A549 (cell line): Measurements from ENCODE around the gene NEURL1. TPM values are rescaled to one million over a fixed set of nuclear protein-coding genes. Genes with fewer than 3 reads are reported as not detected.
"Not testable (repeated sequence)": the region's sequence is repeated elsewhere in the genome, so short reads cannot be mapped to it uniquely, and the experiment has no call there.

Source experiments
- ATAC-seq, 2 experiments: fragments of 200-7000 bp in 1 of 2; fragments of >200 bp in 1 of 2; cut with Nextera tagmentation in 1 of 2; cut with Tn5 transposase in 1 of 2; 3 replicates each; pipeline versions ENCODE4 v1.8.0 to v1.9.1; 2018 to 2020; ENCODE audit warnings: mild to moderate bottlenecking in 1 of 2, moderate library complexity in 1 of 2
- CTCF ChIA-PET: fragments of 300-600 bp; sonication (Branson Sonifier 250); formaldehyde crosslinking; extraction: SDS; loops from one replicate; lab custom pipeline; 2021; ENCODE audit warnings: antibody characterized with exemption, inconsistent platforms; lab: Yijun Ruan, JAX
- POLR2A ChIA-PET: fragments of 350-600 bp; formaldehyde crosslinking; extraction: SDS; loops from one replicate; lab custom pipeline; 2021; ENCODE audit warnings: antibody characterized with exemption, inconsistent platforms; lab: Yijun Ruan, JAX
- DNase-seq, 2 experiments: peaks; one replicate each; pipeline versions ENCODE4 v3.0.0 to v3.0.0-alpha.2; 2011 to 2016; ENCODE audit warnings: low read depth in 1 of 2, low spot score in 1 of 2
- FAIRE-seq: peaks from 2 replicates; lab custom pipeline; 2011; peaks lifted over from hg19 to GRCh38; lab: Jason Lieb, UNC
- H3K27ac ChIP-seq, 2 experiments: fragments of >200 bp; sonication (Bioruptor Twin); formaldehyde crosslinking; 3 replicates each; pipeline ENCODE4 v1.5.1; 2016 to 2017
- H3K4me1 ChIP-seq: fragments of >200 bp; sonication (Bioruptor Twin); formaldehyde crosslinking; 3 replicates; pipeline ENCODE4 v1.6.1; 2016
- H3K4me2 ChIP-seq: fragments of >200 bp; sonication (Bioruptor Twin); formaldehyde crosslinking; 3 replicates; pipeline ENCODE4 v1.6.1; 2016
- H3K4me3 ChIP-seq: fragments of >200 bp; sonication (Bioruptor Twin); formaldehyde crosslinking; 3 replicates; pipeline ENCODE4 v1.5.1; 2016
- H3K9me3 ChIP-seq: fragments of >200 bp; sonication (Bioruptor Twin); formaldehyde crosslinking; 3 replicates; pipeline ENCODE4 v1.6.1; 2016
- CEBPB ChIP-seq, 2 experiments: fragments of >200 bp in 1 of 2; sonication (Bioruptor Twin) in 1 of 2; formaldehyde crosslinking in 1 of 2; IDR thresholded peaks; 2 replicates each; pipeline ENCODE4 v1.6.1; 2012 to 2016
- ESRRA ChIP-seq: fragments of 150-350 bp; IDR thresholded peaks from 2 replicates; pipeline ENCODE4 v1.6.1; 2014; ENCODE audit warnings: mild to moderate bottlenecking, low read length, borderline replicate concordance
- FOSL2 ChIP-seq, 2 experiments: fragments of 450-650 bp in 1 of 2; fragments of >200 bp in 1 of 2; sonication (Bioruptor Twin) in 1 of 2; formaldehyde crosslinking; IDR thresholded peaks; 2 replicates each; pipeline versions ENCODE4 v1.5.0 to v1.6.1; 2016 to 2020; ENCODE audit warnings: mild to moderate bottlenecking in 1 of 2, moderate library complexity in 1 of 2
- HOXB13 ChIP-seq: fragments of 250-450 bp; sonication (Bioruptor Pico); IDR thresholded peaks from 2 replicates; pipeline ENCODE4 v1.5.0; 2020; ENCODE audit warnings: low read depth, mild to moderate bottlenecking, moderate library complexity
- HOXB5 ChIP-seq: fragments of 250-450 bp; sonication (Bioruptor Pico); IDR thresholded peaks from 2 replicates; pipeline ENCODE4 v1.5.0; 2020; ENCODE audit warnings: mild to moderate bottlenecking, moderate library complexity
- JUNB ChIP-seq: fragments of >200 bp; sonication (Bioruptor Twin); formaldehyde crosslinking; IDR thresholded peaks from 2 replicates; pipeline ENCODE4 v1.6.1; 2016
- MAZ ChIP-seq: fragments of 150-350 bp; IDR thresholded peaks from 2 replicates; pipeline ENCODE4 v1.6.1; 2014; ENCODE audit warnings: antibody characterized with exemption, low read depth, low read length, borderline replicate concordance
- NPAS2 ChIP-seq: fragments of 250-450 bp; sonication (Bioruptor Pico); IDR thresholded peaks from 2 replicates; pipeline ENCODE4 v1.8.0; 2022; ENCODE audit warnings: mild to moderate bottlenecking, moderate library complexity, borderline replicate concordance
- RAD21 ChIP-seq, 2 experiments: fragments of >200 bp in 1 of 2; sonication (Bioruptor Twin) in 1 of 2; formaldehyde crosslinking in 1 of 2; IDR thresholded peaks in 1 of 2; conservative IDR thresholded peaks in 1 of 2; 2 replicates in 1 of 2; 3 replicates in 1 of 2; pipeline ENCODE4 v1.6.1; 2012 to 2018; ENCODE audit warnings: inconsistent platforms in 1 of 2
- RARB ChIP-seq: fragments of 250-450 bp; sonication (Bioruptor Pico); IDR thresholded peaks from 2 replicates; pipeline ENCODE4 v1.8.0; 2021; ENCODE audit warnings: mild to moderate bottlenecking, moderate library complexity
- RFX5 ChIP-seq: fragments of 450-650 bp; IDR thresholded peaks from 2 replicates; pipeline ENCODE4 v1.7.1; 2014; ENCODE audit warnings: antibody characterized with exemption, mild to moderate bottlenecking, moderate library complexity
- SMC3 ChIP-seq: fragments of >200 bp; sonication (Bioruptor Twin); formaldehyde crosslinking; IDR thresholded peaks from 3 replicates; pipeline ENCODE4 v1.6.1; 2018; ENCODE audit warnings: inconsistent platforms
- TP53 ChIP-seq: fragments of 250-450 bp; sonication (Bioruptor Pico); IDR thresholded peaks from 2 replicates; pipeline ENCODE4 v1.5.0; 2021; ENCODE audit warnings: mild to moderate bottlenecking, moderate library complexity
- ZFP36 ChIP-seq: fragments of 450-650 bp; IDR thresholded peaks from 2 replicates; pipeline ENCODE4 v1.6.1; 2014; ENCODE audit warnings: borderline replicate concordance; ENCODE audit not compliant: partially characterized antibody
- ZNF302 ChIP-seq: fragments of 250-450 bp; sonication (Bioruptor Pico); IDR thresholded peaks from 2 replicates; pipeline ENCODE4 v1.9.0; 2021; ENCODE audit warnings: inconsistent platforms, mild to moderate bottlenecking, moderate library complexity
- whole genome bisulfite sequencing: methylation state at CpG from one replicate; pipeline ENCODE4 v1.1.6; 2017; ENCODE audit errors: missing lambda C conversion rate; 5-methylcytosine and 5-hydroxymethylcytosine counted together
- polyA plus RNA-seq, 4 experiments: library from polyadenylated mRNA; depleted of rRNA in 3 of 4; stranded (reverse); fragments of >200 nt; fragmentation: RNase III in 1 of 4; extraction: RNeasy Plus Mini Kit Qiagen cat#74134 plus additional on column Dnase treatment in 1 of 4; gene quantifications; 2 replicates in 3 of 4; 3 replicates in 1 of 4; pipeline ENCODE4 v1.2.3, GENCODE V29; 2011 to 2017
- TF ChIP-seq, protein P1 (sequence below): fragments of >200 bp; sonication (Bioruptor Twin); formaldehyde crosslinking; IDR thresholded peaks from 3 replicates; pipeline ENCODE4 v1.6.1; 2016
- TF ChIP-seq, protein P2 (sequence below): IDR thresholded peaks from 2 replicates; pipeline ENCODE4 v1.6.1; 2012; ENCODE audit warnings: low read depth, borderline replicate concordance
- TF ChIP-seq, protein P3 (sequence below): fragments of 250-450 bp; sonication (Bioruptor Pico); IDR thresholded peaks from 2 replicates; pipeline ENCODE4 v1.5.0; 2021; ENCODE audit warnings: mild to moderate bottlenecking, moderate library complexity, borderline replicate concordance
- TF ChIP-seq, protein P4 (sequence below): fragments of >200 bp; sonication (Bioruptor Twin); formaldehyde crosslinking; IDR thresholded peaks from 3 replicates; pipeline ENCODE4 v1.5.1; 2016

NEURL1 gene
- polyA plus RNA-seq, 2 of the 4 experiments (the other 2 are of a cell fraction), result 0.06 to 0.37 TPM

DNA sequence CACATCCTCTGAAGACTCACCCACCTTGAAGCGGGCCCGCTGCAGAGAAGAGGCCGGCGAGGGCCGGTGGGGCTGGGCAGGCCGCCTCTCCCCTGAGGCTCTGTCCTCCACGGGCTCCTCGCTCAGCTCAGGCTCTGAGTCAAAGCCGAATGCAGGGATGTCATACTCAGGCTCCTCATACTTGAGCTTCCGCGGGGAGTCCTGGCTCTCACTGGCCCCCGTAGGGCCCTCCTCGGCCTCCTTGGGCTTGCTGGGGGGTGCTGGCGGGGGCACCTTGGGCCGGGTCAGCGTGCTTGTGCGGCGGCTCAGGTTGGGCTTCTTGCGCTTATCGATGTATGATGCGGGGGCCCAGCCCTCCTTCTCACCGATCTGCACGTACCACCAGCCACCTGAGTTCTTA lies 109.9 kb downstream of the NEURL1 start:
- CTCF ChIA-PET, result interaction anchor here (1.2 to 18.9 kb wide), 6 partner anchors 11 to 285 kb away, joined by 3 to 265 read pairs (median 4); no protein-coding TSS in a partner anchor
- 93% methylated on average over 8 of the region's 23 CpGs for WGBS
- POLR2A ChIA-PET, result no interaction called here
- ATAC-seq, result no peak
- TF ChIP-seq, protein P1, sequence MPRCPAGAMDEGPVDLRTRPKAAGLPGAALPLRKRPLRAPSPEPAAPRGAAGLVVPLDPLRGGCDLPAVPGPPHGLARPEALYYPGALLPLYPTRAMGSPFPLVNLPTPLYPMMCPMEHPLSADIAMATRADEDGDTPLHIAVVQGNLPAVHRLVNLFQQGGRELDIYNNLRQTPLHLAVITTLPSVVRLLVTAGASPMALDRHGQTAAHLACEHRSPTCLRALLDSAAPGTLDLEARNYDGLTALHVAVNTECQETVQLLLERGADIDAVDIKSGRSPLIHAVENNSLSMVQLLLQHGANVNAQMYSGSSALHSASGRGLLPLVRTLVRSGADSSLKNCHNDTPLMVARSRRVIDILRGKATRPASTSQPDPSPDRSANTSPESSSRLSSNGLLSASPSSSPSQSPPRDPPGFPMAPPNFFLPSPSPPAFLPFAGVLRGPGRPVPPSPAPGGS, result no peak
- TF ChIP-seq, protein P2, sequence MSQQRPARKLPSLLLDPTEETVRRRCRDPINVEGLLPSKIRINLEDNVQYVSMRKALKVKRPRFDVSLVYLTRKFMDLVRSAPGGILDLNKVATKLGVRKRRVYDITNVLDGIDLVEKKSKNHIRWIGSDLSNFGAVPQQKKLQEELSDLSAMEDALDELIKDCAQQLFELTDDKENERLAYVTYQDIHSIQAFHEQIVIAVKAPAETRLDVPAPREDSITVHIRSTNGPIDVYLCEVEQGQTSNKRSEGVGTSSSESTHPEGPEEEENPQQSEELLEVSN, result no peak
- TF ChIP-seq NPAS2 (CRISPR knock-in tag) (no peak), FOSL2 (IDR thresholded peaks at IDR 0.05) (no peak), FOSL2 (CRISPR knock-in tag; IDR thresholded peaks at IDR 0.05) (no peak), CEBPB (IDR thresholded peaks at IDR 0.05) (no peak), MAZ (no peak), HOXB5 (CRISPR knock-in tag) (no peak), TP53 (CRISPR knock-in tag) (no peak), ZNF302 (CRISPR knock-in tag) (no peak), RARB (no peak), HOXB13 (no peak), JUNB (no peak), RFX5 (no peak), ZFP36 (no peak)
- TF ChIP-seq, protein P3, sequence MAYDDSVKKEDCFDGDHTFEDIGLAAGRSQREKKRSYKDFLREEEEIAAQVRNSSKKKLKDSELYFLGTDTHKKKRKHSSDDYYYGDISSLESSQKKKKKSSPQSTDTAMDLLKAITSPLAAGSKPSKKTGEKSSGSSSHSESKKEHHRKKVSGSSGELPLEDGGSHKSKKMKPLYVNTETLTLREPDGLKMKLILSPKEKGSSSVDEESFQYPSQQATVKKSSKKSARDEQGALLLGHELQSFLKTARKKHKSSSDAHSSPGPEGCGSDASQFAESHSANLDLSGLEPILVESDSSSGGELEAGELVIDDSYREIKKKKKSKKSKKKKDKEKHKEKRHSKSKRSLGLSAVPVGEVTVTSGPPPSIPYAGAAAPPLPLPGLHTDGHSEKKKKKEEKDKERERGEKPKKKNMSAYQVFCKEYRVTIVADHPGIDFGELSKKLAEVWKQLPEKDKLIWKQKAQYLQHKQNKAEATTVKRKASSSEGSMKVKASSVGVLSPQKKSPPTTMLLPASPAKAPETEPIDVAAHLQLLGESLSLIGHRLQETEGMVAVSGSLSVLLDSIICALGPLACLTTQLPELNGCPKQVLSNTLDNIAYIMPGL (CRISPR knock-in tag), result no peak
- TF ChIP-seq, protein P4, sequence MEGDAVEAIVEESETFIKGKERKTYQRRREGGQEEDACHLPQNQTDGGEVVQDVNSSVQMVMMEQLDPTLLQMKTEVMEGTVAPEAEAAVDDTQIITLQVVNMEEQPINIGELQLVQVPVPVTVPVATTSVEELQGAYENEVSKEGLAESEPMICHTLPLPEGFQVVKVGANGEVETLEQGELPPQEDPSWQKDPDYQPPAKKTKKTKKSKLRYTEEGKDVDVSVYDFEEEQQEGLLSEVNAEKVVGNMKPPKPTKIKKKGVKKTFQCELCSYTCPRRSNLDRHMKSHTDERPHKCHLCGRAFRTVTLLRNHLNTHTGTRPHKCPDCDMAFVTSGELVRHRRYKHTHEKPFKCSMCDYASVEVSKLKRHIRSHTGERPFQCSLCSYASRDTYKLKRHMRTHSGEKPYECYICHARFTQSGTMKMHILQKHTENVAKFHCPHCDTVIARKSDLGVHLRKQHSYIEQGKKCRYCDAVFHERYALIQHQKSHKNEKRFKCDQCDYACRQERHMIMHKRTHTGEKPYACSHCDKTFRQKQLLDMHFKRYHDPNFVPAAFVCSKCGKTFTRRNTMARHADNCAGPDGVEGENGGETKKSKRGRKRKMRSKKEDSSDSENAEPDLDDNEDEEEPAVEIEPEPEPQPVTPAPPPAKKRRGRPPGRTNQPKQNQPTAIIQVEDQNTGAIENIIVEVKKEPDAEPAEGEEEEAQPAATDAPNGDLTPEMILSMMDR, result no peak
- TF ChIP-seq, all 56 proteins: peak for 0
- Histone ChIP-seq H3K4me2 (no peak overlapping the region), H3K27ac (no peak overlapping the region), H3K4me3 (no peak overlapping the region), H3K4me1 (peaks cover 5% of the 10 kb centered on the region), H3K9me3 (no peaks in the 10 kb centered on the region)
- FAIRE-seq (no peak), DNase-seq (no peak)

DNA sequence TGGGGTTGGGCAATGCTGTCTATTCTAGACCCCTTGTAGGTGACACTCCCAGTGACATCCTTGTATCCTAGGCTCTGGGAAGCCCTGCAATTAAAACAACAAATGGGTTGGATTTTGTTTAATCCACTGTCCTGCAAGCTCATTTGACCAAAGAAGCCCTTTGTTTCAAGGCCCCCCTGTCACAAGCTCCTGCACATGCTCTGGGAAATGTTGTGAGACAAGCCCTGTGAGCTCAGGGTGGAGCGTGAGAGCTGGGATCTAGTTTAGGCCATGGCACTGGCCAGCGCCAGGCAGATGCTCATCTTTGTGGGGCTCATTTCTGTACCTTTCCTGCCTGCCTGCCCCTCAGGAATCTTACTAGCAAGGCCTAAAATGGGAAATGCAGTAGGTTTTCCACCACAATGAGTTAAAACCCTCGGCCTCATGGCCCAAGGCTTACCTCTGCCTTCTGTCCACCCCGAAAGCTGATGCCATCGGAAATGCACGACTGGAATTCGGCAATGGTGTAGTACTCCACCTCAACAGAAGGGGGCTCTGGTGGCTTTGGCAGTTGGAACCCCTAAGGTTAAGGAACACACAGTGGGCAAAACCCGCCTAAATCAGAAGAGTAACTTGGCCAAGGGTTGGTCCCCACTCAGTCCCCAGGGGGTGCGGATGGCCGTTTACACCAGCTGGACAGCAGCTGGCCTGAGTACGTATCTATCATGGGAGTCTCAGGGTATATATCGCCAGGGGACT lies 112.0 kb downstream of the NEURL1 start:
- Histone ChIP-seq H3K27ac (no peak overlapping the region), H3K9me3 (no peaks in the 10 kb centered on the region), H3K4me3 (no peak overlapping the region), H3K4me1 (no peaks in the 10 kb centered on the region), H3K4me2 (no peak overlapping the region)
- WGBS, result 77% methylated on average over 9 of the region's 12 CpGs
- POLR2A ChIA-PET, result no interaction called here
- ATAC-seq (peak; percentile 63 to 82; a peak in 4 of 6 replicates), FAIRE-seq (no peak), DNase-seq (peak; percentile 55 to 74)
- CTCF ChIA-PET, result interaction anchor here (0.6 to 18.9 kb wide), 19 partner anchors 9 to 279 kb away, joined by 3 to 265 read pairs (median 4); partner anchors contain the start of gene SH3PXD2A
- TF ChIP-seq SMC3 (peak; percentile 45), ESRRA (no peak), RAD21 (conservative IDR thresholded peaks at IDR 0.05 in 1 of 2, IDR thresholded peaks at IDR 0.05 in 1 of 2) (peak; percentile 41 to 62; a peak in 4 of 5 replicates)
- TF ChIP-seq, protein P4, result peak; percentile 53

DNA sequence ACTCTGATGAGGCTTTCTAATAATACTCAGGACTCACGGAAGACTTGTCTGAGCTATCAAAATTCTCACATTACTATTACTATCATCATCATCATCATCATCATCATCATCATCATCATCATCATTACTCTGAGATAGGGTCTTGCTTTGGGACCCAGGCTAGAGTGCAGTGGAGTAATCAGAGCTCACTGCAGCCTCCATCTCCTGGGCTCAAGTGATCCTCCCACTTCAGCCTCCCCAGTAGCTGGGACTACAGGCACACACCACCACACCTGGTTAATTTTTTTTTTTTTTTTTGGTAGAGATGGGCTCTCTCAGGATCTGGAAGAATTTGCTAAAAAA lies 112.6 kb downstream of the NEURL1 start:
- H3K4me3 ChIP-seq, H3K9me3 ChIP-seq, H3K4me2 ChIP-seq, H3K4me1 ChIP-seq, DNase-seq, FAIRE-seq, POLR2A ChIA-PET, H3K27ac ChIP-seq, ATAC-seq: not testable (repeated sequence)
- CTCF ChIA-PET, result interaction anchor here (0.7 to 18.9 kb wide), 16 partner anchors 8 to 279 kb away, joined by 3 to 265 read pairs (median 4); partner anchors contain the start of gene SH3PXD2A
- WGBS, result 94% methylated on average over 1 of the region's 1 CpG

DNA sequence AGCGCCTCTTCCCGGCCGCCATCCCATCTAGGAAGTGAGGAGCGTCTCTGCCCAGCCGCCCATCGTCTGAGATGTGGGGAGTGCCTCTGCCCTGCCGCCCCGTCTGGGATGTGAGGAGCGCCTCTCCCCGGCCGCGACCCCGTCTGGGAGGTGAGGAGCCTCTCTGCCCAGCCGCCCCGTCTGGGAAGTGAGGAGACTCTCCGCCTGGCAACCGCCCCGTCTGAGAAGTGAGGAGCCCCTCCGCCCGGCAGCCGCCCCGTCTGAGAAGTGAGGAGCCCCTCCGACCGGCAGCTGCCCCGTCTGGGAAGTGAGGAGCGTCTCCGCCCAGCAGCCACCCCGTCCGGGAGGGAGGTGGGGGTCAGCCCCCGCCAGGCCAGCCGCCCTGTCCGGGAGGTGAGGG lies 113.5 kb downstream of the NEURL1 start:
- FAIRE-seq, H3K4me2 ChIP-seq, ATAC-seq, H3K4me1 ChIP-seq, H3K4me3 ChIP-seq, H3K9me3 ChIP-seq, DNase-seq, POLR2A ChIA-PET, CTCF ChIA-PET, H3K27ac ChIP-seq: not testable (repeated sequence)
- WGBS, result 93% methylated on average over 9 of the region's 32 CpGs
